ENCODE results near the gene TEX14.

- TF ChIP-seq CTCF (IDR thresholded peaks at IDR 0.05; ENCODE audit: insufficient read depth, low read length) (no peak), POLR2AphosphoS5 (IDR thresholded peaks at IDR 0.05; ENCODE audit: low read depth) (no peak), GABPA (IDR thresholded peaks at IDR 0.05; ENCODE audit: low read depth) (no peak), REST (IDR thresholded peaks at IDR 0.05; ENCODE audit: insufficient replicate concordance, low read depth) (no peak)
These were observed 183.3 kb downstream of the TEX14 start for GRCh38 chr17:58508341-58509067.
